ENCODE measurements around the gene GLI3. TPM values are rescaled to one million over a fixed set of nuclear protein-coding genes. Genes with fewer than 3 reads are reported as not detected.

GLI3 gene
- total and polyA plus RNA-seq, 12 donors, result 1.1 to 18.0 (median 4.6) TPM

GRCh38 chr7:42133321-42133720, 103.7 kb downstream of the GLI3 start:
- TF ChIP-seq POLR2A (IDR thresholded peaks at IDR 0.05), result no peak
- no peak for TF ChIP-seq CTCF (IDR thresholded peaks at IDR 0.05)
- Histone ChIP-seq H3K4me1 (replicated peaks in 1 of 2) (no peaks in the 10 kb centered on the region), H3K27ac (no peak overlapping the region), H3K36me3 (replicated peaks in 1 of 2) (no peaks in the 10 kb centered on the region), H3K4me3 (no peak overlapping the region), H3K9me3 (replicated peaks in 1 of 3) (no peaks in the 10 kb centered on the region), H3K27me3 (no peaks in the 10 kb centered on the region)
- WGBS, 4 donors, result 46 to 61% (median 58%) methylated on average over 3 of the region's 3 CpGs
- no peak for DNase-seq
- intact Hi-C loops (cut with DNase I), result no loop called here

GRCh38 chr7:42128703-42129102, 108.3 kb downstream of the GLI3 start:
- DNase-seq, result no peak
- TF ChIP-seq POLR2A (IDR thresholded peaks at IDR 0.05), result no peak
- no peak for TF ChIP-seq CTCF (IDR thresholded peaks at IDR 0.05)
- no peaks in the 10 kb centered on the region for H3K9me3 ChIP-seq (replicated peaks in 1 of 3)
- no peaks in the 10 kb centered on the region for H3K4me1 ChIP-seq (replicated peaks in 1 of 2)
- H3K36me3 ChIP-seq (replicated peaks in 1 of 2), result no peaks in the 10 kb centered on the region
- no peak overlapping the region for H3K27ac ChIP-seq
- no peaks in the 10 kb centered on the region for H3K27me3 ChIP-seq
- no peak overlapping the region for H3K4me3 ChIP-seq
- WGBS, 4 donors, result 81 to 95% (median 92%) methylated on average over 2 of the region's 2 CpGs
- intact Hi-C loops (cut with DNase I), result no loop called here

- Histone ChIP-seq H3K27me3 (no peaks in the 10 kb centered on the region), H3K4me1 (replicated peaks in 1 of 2) (no peaks in the 10 kb centered on the region), H3K4me3 (no peak overlapping the region), H3K27ac (no peak overlapping the region), H3K9me3 (replicated peaks in 1 of 3) (no peaks in the 10 kb centered on the region), H3K36me3 (replicated peaks in 1 of 2) (no peaks in the 10 kb centered on the region)
- intact Hi-C loops (cut with DNase I), result no loop called here
- TF ChIP-seq POLR2A (IDR thresholded peaks at IDR 0.05) (no peak), CTCF (IDR thresholded peaks at IDR 0.05) (no peak)
- DNase-seq, result no peak
Measured at GRCh38 chr7:42127232-42127622, 109.8 kb downstream of the GLI3 start.

- H3K27ac ChIP-seq, result no peak overlapping the region
- H3K9me3 ChIP-seq (replicated peaks in 1 of 3), result no peaks in the 10 kb centered on the region
- 86 to 97% (median 90%) methylated on average over 6 of the region's 6 CpGs for WGBS, 4 donors
- no peaks in the 10 kb centered on the region for H3K4me1 ChIP-seq (replicated peaks in 1 of 2)
- no peaks in the 10 kb centered on the region for H3K27me3 ChIP-seq
- DNase-seq, result no peak
- intact Hi-C loops (cut with DNase I), result no loop called here
- H3K36me3 ChIP-seq (replicated peaks in 1 of 2), result no peaks in the 10 kb centered on the region
- TF ChIP-seq POLR2A (IDR thresholded peaks at IDR 0.05) (no peak), CTCF (IDR thresholded peaks at IDR 0.05) (no peak)
- H3K4me3 ChIP-seq, result no peak overlapping the region
Measured at GRCh38 chr7:42126475-42127231, 110.4 kb downstream of the GLI3 start.

All from adrenal gland (tissue), 12 donors.